HG02885 (cell line): ENCODE results near the gene RPAP3.
"Not testable (repeated sequence)": the region's sequence is repeated elsewhere in the genome, so short reads cannot be mapped to it uniquely, and the experiment has no call there.

Experiments used
- ATAC-seq: cut with Tn5 transposase; IDR thresholded peaks from one replicate; pipeline ENCODE4 v1.9.1; 2021; ENCODE audit warnings: mild to moderate bottlenecking; ENCODE audit not compliant: unreplicated experiment, poor library complexity

RPAP3 gene

GRCh38 chr12:47698055-47698454, 7.8 kb downstream of the RPAP3 start:
- peak; percentile 44 for ATAC-seq

DNA sequence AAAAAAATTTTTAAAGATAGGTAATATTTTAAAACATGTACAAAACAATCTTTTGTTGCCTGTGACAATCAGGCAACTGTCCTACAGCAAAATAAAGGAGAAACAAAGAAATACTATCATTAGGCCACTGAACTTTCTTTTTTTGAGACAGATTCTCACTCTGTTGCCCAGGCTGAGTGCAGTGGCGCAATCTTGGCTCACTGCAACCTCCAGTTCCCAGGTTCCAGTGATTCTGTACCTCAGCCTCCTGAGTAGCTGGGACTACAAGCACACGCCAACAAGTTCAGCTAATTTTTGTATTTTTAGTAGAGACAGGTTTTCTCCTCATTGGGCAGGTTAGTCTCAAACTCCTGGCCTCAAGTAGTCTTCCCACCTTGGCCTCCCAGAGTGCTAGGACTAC, 16.6 kb downstream of the RPAP3 start:
- no peak for ATAC-seq

DNA sequence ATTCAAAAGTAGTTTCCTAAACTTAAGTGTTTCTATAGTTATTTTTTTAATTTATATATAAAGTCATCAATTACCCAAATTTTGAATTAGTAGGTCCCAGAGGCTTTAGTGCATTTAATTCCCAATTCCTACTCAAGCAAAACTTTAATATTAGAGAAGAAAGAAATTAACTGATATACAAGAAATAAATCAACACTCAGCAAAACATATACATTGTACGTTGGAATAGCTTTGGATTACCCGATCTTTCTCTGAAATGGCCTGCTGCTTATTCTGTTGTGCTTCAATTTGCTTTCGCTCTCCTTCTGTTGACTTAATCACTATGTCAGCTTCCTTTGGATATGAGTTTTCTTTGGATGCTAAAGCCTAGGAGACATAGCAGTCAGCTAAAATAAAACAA, 18.2 kb downstream of the RPAP3 start:
- ATAC-seq: no peak

GRCh38 chr12:47686645-47687240, 19.1 kb downstream of the RPAP3 start:
- ATAC-seq: no peak

- ATAC-seq: no peak
Measured at GRCh38 chr12:47679785-47680184, 26.0 kb downstream of the RPAP3 start.

DNA sequence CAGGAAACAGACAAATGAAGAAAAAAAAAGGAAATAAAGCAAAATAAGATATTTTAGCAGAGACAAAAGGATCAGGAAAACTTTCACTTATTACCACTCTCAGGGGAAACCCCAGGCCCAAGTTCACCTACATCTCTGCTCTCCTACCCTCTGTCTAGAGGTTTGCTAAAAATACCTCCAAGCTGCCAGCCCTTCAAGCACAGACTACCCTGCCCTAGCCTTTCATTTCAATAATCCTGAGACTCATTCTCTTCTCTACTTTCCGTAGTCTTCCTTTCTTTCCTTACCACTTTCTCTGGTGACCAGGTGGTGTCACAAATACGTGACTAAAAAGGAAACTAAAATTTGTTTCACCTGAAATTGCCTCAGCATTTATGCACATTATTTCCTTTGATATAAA, 33.8 kb downstream of the RPAP3 start:
- no peak for ATAC-seq

- ATAC-seq: not testable (repeated sequence)
Measured at GRCh38 chr12:47667935-47668334, 37.9 kb downstream of the RPAP3 start.

- ATAC-seq: no peak
Measured at GRCh38 chr12:47652521-47653234, 53.2 kb downstream of the RPAP3 start.

- ATAC-seq: peak; percentile 69
Measured at GRCh38 chr12:47651368-47652254, 54.2 kb downstream of the RPAP3 start.

DNA sequence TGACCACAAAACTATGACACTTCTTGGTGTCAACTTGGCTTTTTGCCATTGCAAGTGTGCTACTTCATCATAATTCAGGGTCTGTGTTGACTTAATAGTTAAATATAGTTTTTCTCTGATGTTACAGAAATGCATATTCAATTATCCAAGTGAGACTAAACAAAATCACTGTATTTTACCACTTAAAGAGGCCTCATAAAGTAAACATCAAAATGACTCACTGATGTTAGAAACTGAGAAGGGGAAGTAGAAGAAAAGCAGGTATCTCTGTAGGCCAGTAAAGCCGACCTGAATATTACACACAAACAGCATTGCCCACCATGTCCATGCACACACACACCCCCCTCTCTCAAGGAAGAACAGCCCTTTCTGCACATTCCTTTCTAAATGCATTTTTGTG, 55.4 kb downstream of the RPAP3 start:
- ATAC-seq: peak; percentile 77

GRCh38 chr12:47649381-47649780, 56.4 kb downstream of the RPAP3 start:
- ATAC-seq: no peak

DNA sequence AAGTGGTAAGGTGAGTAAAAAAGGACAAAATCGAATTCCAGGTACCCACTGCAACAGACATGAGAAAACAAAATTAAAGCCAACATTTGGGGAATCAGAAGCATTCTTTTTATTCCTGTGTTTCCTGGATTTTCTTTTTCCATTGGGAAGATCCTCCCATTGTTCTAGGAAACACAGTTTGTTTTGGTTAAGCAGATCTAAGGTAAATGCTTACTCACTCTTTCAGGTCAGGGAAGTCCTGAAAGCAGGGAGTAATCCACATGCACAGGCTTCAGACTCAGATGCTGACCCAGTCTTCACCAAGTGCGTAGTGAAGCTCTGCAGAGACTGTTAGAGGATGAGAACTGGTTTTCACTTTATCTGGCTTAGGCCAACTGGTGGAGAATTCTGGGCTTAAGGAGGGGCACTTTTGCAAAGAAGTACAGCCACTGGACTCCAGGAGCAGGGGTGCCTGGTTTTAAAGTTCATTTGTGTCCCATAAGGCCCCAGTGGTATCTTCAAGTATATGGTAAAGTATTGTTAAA, 57.7 kb downstream of the RPAP3 start:
- no peak for ATAC-seq

- ATAC-seq: not testable (repeated sequence)
Measured at GRCh38 chr12:47642310-47642709, 63.5 kb downstream of the RPAP3 start.

DNA sequence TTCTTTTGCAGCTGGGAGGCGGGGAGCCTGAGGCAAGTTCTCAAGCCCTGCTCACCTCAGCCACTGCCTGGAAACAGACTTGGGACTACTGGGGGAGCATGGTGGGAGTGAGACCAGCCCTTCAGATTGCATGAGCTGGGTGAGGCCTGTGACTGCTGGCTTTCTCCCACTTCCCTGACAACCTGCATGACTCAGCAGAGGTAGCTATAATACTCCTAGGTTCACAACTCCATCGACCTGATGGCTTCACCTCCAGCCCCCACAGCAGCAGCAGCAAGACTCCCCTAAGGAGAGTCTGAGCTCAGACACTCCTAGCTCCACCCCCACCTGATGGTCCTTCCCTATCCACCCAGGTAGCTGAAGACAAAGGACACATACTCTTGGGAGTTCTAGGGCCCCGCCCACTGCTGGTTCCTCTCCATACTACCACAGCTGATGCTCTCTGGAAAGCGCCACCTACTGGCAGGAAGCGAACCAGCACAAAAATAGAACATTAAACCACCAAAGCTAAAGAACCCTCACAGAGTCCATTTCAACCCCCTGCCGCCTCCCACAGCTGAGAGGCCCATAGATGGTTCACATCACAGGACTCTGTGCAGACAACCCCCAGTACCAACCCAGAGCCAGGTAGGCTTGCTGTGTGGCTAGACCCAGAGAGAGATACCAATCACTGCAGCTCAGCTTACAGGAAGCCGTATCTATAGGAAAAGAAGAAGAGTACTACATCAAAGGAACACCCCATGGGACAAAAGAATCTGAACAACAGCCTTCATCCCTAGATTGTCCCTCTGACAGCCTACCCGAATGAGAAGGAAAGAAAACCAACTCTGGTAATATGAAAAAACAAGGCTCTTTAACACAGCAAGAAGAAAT, 68.7 kb downstream of the RPAP3 start:
- ATAC-seq: no peak

DNA sequence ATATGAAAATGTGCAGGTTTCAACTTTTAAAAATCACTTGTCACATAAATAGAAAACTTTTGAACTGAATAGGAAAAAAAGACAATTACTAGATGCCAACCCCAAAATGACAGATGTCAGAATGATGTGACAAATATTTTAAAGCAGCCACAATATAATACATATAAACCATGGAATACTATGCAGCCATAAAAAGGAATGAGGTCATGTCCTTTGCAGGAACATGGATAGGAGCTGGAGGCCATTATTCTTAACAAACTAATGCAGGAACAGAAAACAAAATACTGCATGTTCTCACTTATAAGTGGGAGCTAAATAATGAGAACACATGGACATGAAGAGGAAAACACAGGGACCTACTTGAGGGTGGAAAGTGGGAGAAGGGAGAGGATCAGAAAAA, 70.1 kb downstream of the RPAP3 start:
- ATAC-seq: not testable (repeated sequence)

DNA sequence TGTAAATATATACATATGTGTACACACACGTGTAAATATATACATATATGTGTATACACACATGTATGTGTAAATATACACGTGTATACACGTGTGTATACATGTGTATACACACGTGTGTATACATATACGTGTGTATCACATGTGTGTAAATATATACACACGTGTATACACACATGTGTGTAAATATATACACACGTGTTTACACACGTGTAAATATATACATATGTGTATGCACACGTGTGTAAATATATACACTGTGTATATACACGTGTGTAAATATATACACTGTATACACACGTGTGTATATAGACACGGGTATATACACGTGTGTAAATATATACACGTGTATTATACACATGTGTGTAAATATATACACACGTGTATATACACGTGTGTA, 71.7 kb downstream of the RPAP3 start:
- ATAC-seq: no peak

- no peak for ATAC-seq
Measured at GRCh38 chr12:47621960-47622359, 83.9 kb downstream of the RPAP3 start.

GRCh38 chr12:47617476-47617875, 88.4 kb downstream of the RPAP3 start:
- no peak for ATAC-seq

DNA sequence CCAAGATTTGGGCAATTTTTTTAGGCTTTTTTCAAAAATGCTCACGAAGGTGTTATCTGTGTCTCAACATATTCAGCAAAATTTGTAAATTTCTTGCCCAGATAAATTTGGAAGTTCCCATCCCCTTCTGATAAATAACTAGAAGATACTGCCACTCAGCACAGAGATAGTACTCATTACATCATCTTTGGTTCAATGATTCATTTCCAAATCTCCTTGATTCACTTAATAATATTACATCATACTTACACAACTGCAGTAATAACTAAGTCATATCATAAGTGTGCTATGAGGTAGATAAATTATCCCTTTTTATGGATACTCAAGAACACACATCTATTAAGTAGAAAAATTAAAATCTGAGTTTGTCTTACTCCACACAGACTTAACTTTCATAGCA, 89.4 kb downstream of the RPAP3 start:
- no peak for ATAC-seq

- ATAC-seq: no peak
Measured at GRCh38 chr12:47615711-47616110, 90.1 kb downstream of the RPAP3 start.
